Endothelial cell of umbilical vein (primary cell): ENCODE measurements around the gene TBPL1.
A peak's percentile ranks its signal among the peaks of the same experiment; 100 is the strongest.

Experiments used
- EZH2 ChIP-seq: IDR thresholded peaks from 2 replicates; pipeline ENCODE4 v1.6.1; 2012; ENCODE audit warnings: borderline replicate concordance, low read depth, mild to moderate bottlenecking, moderate library complexity, low read length, inconsistent platforms; ENCODE audit not compliant: severe bottlenecking
- FOS ChIP-seq: IDR thresholded peaks from 2 replicates; pipeline ENCODE4 v1.6.1; 2011; ENCODE audit warnings: mild to moderate bottlenecking, low read length, moderate library complexity, borderline replicate concordance; ENCODE audit not compliant: insufficient read depth
- GATA2 ChIP-seq: IDR thresholded peaks from 2 replicates; pipeline ENCODE4 v1.7.0; 2011; ENCODE audit warnings: low read depth, mild to moderate bottlenecking, moderate library complexity, mixed read lengths, low read length; ENCODE audit not compliant: insufficient read length, insufficient read depth
- JUN ChIP-seq: IDR thresholded peaks from 2 replicates; pipeline ENCODE4 v1.6.1; 2011; ENCODE audit warnings: borderline replicate concordance, low read depth; ENCODE audit not compliant: insufficient read length, insufficient read depth
- MAX ChIP-seq: IDR thresholded peaks from 2 replicates; pipeline ENCODE4 v1.6.1; 2011; ENCODE audit not compliant: insufficient read depth, insufficient read length
- MYC ChIP-seq: IDR thresholded peaks from one replicate; pipeline ENCODE4 v1.6.1; 2011; ENCODE audit warnings: mild to moderate bottlenecking, low read depth, low read length
- POLR2A ChIP-seq: IDR thresholded peaks from 2 replicates; pipeline ENCODE4 v1.6.1; 2012; ENCODE audit warnings: low read depth, mild to moderate bottlenecking, control low read depth, low read length
- POLR2AphosphoS5 ChIP-seq: IDR thresholded peaks from 2 replicates; pipeline ENCODE4 v1.6.1; 2012; ENCODE audit warnings: low read depth, mild to moderate bottlenecking, control low read depth, low read length, moderate library complexity; ENCODE audit not compliant: insufficient read depth
- TF ChIP-seq, protein P1 (sequence below), 2 donors: IDR thresholded peaks; 1 replicate in 1 of 2; 2 replicates in 1 of 2; pipeline ENCODE4 v1.5.1; 2011; ENCODE audit warnings: low read length in 2 of 2, mild to moderate bottlenecking in 2 of 2, moderate library complexity in 2 of 2, control low read depth in 1 of 2, inconsistent platforms in 1 of 2, low read depth in 1 of 2; ENCODE audit not compliant: insufficient read depth in 1 of 2; ENCODE audit errors: extremely low read depth in 1 of 2

GRCh38 chr6:133953634-133954415, 801 bp downstream of the TBPL1 start:
- TF ChIP-seq, protein P1, sequence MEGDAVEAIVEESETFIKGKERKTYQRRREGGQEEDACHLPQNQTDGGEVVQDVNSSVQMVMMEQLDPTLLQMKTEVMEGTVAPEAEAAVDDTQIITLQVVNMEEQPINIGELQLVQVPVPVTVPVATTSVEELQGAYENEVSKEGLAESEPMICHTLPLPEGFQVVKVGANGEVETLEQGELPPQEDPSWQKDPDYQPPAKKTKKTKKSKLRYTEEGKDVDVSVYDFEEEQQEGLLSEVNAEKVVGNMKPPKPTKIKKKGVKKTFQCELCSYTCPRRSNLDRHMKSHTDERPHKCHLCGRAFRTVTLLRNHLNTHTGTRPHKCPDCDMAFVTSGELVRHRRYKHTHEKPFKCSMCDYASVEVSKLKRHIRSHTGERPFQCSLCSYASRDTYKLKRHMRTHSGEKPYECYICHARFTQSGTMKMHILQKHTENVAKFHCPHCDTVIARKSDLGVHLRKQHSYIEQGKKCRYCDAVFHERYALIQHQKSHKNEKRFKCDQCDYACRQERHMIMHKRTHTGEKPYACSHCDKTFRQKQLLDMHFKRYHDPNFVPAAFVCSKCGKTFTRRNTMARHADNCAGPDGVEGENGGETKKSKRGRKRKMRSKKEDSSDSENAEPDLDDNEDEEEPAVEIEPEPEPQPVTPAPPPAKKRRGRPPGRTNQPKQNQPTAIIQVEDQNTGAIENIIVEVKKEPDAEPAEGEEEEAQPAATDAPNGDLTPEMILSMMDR (IDR thresholded peaks at IDR 0.05; ENCODE audit: extremely low read depth in 1 of 2, insufficient read depth in 1 of 2, low read depth in 1 of 2, low read length in 2 of 2) = no peak
- TF ChIP-seq POLR2A = no peak
- TF ChIP-seq MAX = no peak
- TF ChIP-seq EZH2 = peak; percentile 29
- no peak for TF ChIP-seq GATA2
- no peak for TF ChIP-seq POLR2AphosphoS5
- no peak for TF ChIP-seq MYC
- TF ChIP-seq FOS = no peak
- no peak for TF ChIP-seq JUN
